ENCODE data around the gene SIX4.

Gene SIX4

DNA sequence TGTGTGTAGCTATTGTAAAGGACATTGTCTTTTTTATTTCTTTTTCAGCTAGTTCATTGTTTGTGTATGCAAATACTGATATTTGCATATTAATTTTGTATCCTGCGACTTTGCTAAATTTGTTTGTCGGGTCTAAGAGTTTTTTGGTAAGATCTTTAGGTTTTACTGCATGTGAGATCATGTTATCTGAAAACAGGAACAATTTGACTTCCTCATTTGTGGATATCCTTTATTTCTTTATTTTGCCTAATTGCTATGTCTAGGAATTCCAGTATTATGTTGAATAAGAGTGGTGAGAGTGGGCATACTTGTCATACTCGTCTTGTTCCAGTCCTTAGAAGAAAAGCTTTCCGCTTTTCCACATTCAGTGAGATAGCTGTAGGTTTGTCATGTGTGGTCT is 28.8 kb downstream of the SIX4 start:
- TF ChIP-seq, protein P1, sequence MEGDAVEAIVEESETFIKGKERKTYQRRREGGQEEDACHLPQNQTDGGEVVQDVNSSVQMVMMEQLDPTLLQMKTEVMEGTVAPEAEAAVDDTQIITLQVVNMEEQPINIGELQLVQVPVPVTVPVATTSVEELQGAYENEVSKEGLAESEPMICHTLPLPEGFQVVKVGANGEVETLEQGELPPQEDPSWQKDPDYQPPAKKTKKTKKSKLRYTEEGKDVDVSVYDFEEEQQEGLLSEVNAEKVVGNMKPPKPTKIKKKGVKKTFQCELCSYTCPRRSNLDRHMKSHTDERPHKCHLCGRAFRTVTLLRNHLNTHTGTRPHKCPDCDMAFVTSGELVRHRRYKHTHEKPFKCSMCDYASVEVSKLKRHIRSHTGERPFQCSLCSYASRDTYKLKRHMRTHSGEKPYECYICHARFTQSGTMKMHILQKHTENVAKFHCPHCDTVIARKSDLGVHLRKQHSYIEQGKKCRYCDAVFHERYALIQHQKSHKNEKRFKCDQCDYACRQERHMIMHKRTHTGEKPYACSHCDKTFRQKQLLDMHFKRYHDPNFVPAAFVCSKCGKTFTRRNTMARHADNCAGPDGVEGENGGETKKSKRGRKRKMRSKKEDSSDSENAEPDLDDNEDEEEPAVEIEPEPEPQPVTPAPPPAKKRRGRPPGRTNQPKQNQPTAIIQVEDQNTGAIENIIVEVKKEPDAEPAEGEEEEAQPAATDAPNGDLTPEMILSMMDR (conservative IDR thresholded peaks at IDR 0.05), result no peak
- TF ChIP-seq ZFX (IDR thresholded peaks at IDR 0.05), result no peak
- H3K27ac ChIP-seq, result no peak overlapping the region

DNA sequence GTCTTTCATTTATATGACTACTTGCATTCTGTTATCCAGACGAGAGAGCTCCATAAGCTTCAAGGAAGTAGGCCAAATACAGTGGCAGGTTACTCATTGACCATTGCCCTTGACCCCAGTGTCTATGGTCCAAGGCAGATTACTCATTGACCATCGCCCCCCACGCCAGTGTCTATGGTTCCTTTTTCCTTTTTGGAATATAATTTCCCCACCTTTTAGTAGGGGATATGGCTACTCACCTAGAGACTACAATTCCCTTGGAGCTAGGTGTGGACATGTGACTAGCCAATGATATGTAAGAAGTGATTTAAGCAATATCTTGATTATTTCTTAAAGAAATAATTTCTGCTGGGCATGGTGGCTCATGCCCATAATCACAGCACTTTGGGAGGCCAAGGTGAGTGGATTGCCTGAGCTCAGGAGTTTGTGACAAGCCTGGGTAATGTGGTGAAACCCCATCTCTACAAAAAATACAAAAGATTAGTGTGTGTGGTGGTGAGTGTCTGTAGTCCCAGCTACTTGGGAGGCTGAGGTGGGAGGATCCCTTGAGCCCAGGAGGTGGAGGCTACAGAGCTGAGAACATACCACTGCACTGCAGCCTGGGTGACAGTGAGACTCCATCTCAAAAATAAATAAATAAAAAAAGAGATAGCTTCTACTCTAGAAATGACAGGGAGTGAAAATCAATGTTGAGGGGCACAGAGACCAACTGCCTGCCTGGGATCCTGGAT is 32.6 kb downstream of the SIX4 start:
- no peak overlapping the region for H3K27ac ChIP-seq
- no peak for TF ChIP-seq ZFX (IDR thresholded peaks at IDR 0.05)
- TF ChIP-seq, protein P1 (conservative IDR thresholded peaks at IDR 0.05), result no peak

DNA sequence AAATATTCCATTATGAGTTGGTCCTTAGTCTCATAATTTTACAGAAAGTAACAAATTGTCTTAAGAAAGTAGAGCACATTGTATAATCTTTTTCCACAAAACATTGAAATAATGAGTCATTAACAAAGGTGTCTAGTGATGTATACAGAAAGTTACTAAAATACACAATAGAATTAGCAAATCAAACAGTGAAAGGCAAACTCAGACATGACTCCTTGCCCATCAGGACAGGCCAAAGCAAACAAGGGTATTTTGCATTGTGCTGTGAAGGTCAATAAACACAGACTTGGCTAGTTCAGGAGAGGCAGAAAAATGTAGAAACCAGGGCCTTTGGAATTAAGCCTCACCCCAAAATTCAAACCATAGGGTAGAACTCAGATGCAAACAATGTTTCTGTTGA is 37.3 kb downstream of the SIX4 start:
- TF ChIP-seq ZFX (IDR thresholded peaks at IDR 0.05), result no peak
- TF ChIP-seq, protein P1 (conservative IDR thresholded peaks at IDR 0.05), result no peak

DNA sequence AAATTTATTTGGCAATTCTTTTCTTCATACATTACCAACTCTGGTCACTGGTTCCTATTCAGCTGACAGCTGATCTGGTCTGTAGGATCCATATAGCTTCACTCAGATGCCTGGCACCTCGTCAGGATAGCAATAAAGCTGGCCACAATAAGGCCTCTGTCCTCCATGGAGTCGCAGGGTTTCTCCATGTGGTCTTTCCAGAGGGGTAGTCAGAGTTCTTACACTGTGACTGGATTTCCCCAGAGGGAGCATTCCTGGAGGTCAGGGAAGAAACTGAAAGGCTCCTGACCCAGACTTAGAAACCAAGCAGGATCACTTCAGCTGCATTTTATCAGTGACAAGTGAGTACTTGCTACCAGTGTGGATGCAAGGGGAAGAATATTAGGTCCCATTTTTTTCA is 39.9 kb downstream of the SIX4 start:
- no peak for TF ChIP-seq ZFX (IDR thresholded peaks at IDR 0.05)
- TF ChIP-seq, protein P1 (conservative IDR thresholded peaks at IDR 0.05), result no peak
- no peak overlapping the region for H3K27ac ChIP-seq

More for the DNA sequence above, 37.3 kb downstream of the SIX4 start:
- H3K27ac ChIP-seq, result no peak overlapping the region

DNA sequence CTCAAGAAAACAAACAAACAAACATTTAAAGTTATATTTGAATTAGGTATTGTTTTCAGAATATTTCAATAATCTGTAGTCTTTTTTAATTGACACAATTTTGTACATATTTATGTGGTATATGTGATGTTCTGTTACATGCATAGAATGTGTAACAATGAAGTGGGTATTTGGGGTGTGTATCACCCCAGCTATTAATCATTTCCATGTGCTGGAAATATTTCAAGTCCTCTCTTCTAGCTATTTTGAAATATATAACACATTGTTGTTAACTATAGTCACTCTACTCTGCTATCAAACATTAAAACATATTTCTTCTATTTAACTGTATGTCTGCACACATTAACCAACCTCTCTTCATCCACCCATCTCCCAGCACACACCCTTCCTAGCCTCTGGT is 42.9 kb downstream of the SIX4 start:
- TF ChIP-seq, protein P1 (conservative IDR thresholded peaks at IDR 0.05), result no peak
- TF ChIP-seq ZFX (IDR thresholded peaks at IDR 0.05), result no peak

DNA sequence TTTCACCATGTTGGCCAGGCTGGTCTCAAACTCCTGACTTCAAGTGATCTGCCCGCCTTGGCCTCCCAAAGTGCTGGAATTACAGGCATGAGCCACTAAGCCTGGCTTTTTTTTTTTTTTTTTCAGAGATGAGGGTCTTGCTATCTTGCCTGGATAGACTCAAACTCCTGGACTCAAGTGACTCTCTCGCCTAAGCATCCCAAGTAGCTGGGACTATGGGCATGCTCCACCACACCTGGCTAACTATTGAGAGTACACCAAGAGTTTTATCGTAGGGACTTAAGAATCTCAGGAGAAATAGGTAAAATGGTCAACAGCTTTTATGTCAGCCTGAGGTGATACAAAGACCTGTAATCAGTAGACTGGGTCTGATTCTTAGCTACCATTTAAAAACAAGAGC is 43.6 kb downstream of the SIX4 start:
- TF ChIP-seq, protein P1 (conservative IDR thresholded peaks at IDR 0.05), result no peak
- no peak for TF ChIP-seq ZFX (IDR thresholded peaks at IDR 0.05)
- H3K27ac ChIP-seq, result no peak overlapping the region

More for the DNA sequence above, 42.9 kb downstream of the SIX4 start:
- no peak overlapping the region for H3K27ac ChIP-seq

DNA sequence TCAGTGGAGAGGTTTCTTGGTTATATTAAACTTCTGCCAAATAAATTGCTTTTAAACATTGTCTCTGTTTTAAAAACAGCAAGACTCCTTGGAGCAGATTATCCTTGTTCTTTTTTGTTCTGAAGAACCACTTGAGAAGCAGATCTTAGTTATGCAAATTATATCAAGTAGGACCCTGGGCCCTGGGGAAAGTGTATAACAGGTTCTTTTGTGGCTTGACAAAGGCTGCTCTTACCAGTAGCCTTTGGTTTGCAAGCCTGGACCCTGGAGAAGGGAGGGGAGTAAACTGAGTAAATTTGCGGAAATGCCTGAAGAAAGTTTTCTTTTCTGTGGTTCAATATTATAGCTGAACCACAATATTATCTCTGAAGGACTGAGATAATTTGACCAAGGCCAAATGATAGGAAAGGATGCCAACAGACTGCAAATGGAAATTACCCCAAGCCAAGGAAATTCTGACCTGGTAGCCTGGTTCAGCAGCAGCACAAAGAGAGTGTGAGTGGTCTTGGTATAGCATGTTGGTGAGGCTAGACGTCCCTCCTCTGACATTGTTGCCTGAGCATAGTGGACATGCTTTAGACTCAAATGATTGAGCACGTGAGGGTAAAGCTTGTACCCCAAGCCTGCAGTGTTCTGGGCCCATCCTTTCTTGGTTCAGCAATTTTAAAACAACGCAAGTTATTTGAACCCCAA is 44.4 kb downstream of the SIX4 start:
- no peak for TF ChIP-seq ZFX (IDR thresholded peaks at IDR 0.05)
- TF ChIP-seq, protein P1 (conservative IDR thresholded peaks at IDR 0.05), result no peak
- no peak overlapping the region for H3K27ac ChIP-seq

Data from C4-2B (cell line).